VCaP (cell line): ENCODE results near the gene HDAC10.

Source experiments
- H3K27ac ChIP-seq: fragments of 450-650 bp; 2 replicates; pipeline ENCODE4 v1.5.1; 2017
- TF ChIP-seq, protein P1 (sequence below): fragments of 450-650 bp; conservative IDR thresholded peaks from 2 replicates; pipeline ENCODE4 v1.5.1; 2017; ENCODE audit warnings: mild to moderate bottlenecking, moderate library complexity

HDAC10 gene

DNA sequence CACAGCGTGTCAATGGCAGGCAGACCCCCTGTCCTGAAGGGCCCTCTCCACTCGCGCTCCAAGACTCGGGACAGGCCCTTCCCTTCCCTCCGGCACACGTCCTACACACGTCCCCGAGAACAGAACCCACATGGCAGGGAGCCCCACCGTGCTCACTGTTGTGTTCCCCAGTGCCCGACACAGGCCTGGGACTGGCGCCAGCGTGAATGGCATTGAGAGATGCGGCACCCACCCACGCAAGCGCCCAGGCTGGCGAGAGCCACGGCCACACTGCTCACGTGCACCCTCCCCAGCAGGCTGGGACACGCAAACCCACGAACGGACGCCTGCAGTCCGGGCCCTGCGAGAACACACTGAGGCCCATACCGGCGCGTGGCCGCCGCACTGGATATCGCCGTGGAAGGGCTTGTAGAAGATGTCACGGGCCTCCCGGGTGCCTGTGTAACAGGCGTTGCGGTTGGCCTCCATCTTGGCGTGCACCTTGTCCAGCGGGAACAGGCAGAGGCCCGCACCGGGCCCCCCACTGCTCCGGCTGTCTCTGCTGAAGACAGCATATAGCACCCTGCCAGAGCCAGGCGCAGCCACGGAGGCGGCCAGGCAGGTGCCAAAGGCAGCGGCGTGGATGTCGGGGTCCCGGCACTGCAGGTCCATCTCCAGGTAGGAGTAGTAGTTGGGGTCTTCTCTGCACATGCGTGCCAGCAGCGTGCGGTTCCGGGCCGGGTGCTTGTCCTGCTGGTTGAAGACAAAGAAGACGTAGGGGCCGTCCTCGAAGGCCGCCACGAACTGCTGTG is 38.3 kb upstream of the HDAC10 start:
- TF ChIP-seq, protein P1, sequence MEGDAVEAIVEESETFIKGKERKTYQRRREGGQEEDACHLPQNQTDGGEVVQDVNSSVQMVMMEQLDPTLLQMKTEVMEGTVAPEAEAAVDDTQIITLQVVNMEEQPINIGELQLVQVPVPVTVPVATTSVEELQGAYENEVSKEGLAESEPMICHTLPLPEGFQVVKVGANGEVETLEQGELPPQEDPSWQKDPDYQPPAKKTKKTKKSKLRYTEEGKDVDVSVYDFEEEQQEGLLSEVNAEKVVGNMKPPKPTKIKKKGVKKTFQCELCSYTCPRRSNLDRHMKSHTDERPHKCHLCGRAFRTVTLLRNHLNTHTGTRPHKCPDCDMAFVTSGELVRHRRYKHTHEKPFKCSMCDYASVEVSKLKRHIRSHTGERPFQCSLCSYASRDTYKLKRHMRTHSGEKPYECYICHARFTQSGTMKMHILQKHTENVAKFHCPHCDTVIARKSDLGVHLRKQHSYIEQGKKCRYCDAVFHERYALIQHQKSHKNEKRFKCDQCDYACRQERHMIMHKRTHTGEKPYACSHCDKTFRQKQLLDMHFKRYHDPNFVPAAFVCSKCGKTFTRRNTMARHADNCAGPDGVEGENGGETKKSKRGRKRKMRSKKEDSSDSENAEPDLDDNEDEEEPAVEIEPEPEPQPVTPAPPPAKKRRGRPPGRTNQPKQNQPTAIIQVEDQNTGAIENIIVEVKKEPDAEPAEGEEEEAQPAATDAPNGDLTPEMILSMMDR = no peak
- H3K27ac ChIP-seq = no peak overlapping the region

DNA sequence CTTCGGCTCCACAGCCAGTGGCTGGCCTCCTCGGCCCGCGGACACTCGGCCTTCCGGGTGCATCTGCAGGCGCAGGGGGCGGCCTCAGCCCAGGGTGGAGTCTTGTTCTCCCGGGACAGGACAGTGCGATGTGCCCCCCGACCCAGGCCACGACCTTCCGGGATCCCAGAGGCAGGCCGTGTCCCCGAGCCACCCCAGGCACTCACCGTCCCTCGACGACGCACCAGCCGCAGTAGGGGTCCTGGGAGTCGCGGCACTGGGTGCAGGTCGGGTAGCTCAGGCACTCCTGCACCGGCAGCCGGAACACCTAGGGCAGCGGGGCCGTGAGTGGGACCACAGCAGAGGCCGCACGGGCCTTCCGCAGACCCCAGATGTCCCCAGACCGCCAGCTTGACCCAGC is 36.7 kb upstream of the HDAC10 start:
- H3K27ac ChIP-seq = no peak overlapping the region
- TF ChIP-seq, protein P1 = no peak

DNA sequence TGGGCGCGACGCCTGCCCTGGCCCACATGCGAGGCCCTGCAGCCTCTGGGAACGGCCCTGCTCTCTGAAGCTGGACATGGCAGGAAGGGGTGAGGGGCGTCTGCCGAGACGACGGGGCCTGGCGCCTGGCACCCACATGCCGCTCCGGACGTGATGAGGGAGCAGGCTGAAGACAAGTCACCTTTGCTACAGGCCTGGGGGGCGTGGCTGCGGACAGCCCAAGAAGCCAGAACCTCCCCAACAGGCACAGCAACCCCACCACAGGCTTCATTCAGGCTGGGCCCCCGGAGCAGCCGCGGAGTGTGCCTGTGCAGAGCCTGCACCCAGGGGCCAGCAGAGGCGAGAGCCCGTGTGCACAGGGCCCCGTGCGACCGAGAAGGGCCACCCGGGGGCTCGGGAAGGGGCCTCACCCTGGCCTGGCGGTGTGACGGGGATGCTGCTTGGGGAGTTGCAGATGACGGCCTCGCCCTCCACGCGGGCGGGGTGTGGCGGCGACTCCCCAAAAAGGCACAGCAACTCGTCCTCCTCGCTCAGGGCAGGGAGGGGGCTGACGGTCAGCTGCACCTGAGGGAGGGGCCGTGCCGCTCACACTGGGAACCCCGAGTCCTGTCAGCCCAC is 35.7 kb upstream of the HDAC10 start:
- no peak overlapping the region for H3K27ac ChIP-seq
- TF ChIP-seq, protein P1 = no peak

DNA sequence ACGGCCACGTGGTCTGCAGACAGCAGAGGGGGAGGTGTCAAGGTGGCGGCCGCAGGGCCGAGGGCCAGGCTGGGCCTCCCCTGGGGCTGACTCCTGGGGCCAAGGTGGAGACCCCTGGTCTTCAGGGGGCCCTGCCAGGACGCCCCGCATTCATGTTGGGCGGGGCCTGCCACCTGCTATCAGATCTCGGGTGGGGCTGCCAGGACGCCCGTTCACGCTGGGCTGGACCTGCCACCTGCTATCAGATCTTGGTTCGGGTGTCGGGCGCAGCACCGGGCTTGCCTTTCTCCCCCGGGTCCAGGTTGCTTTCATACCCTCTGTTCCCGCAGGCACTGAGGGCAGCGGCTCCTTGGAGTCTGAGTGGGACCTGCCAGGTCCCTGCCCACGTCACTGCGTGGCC is 35.2 kb upstream of the HDAC10 start:
- TF ChIP-seq, protein P1 = no peak
- H3K27ac ChIP-seq = no peak overlapping the region

DNA sequence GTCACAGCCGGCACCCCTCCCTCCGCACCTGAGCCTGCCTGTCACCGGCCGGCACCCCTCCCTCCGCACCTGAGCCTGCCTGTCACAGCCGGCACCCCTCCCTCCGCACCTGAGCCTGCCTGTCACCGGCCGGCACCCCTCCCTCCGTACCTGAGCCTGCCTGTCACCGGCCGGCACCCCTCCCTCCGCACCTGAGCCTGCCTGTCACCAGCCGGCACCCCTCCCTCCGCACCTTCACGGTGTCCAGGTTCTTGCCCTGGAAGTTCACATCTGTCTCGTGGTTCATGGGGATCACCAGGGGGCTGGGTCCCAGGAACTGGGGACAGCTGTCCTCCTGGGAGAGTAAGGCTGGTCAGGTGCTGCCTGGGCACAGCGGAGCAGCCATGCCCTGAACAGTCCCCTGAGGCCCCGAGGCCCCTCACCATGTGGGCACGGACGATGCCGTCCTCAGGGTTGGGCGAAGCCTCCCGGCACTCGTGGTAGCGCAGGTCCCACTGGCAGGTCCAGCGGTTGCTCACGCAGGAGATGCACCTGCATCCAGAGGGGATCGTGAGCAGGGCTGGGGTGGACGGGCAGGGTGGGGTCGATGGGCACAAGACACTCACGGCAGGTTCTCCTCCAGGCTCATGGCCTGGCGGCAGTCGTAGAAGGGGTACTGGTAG is 34.6 kb upstream of the HDAC10 start:
- H3K27ac ChIP-seq = no peak overlapping the region
- TF ChIP-seq, protein P1 = no peak

DNA sequence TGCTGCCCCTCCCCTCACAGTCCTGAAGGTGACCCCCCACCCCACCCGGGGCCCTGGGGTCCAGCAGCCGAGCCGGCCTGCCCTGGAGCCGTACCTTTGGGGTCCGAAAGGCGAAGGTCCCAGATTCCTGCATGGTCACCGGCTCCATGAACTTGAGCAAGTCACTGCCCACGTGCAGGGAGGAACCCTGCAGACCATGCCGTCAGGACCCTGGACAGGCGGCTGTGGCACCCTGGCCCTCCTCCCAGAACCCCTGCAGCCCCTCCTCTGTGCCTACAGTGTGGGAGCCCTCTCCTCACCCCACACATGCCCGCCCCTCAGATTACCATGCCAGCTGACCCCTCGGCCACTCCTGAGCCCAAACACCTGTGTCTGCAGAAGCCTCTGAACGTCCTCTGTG is 33.4 kb upstream of the HDAC10 start:
- TF ChIP-seq, protein P1 = no peak
- no peak overlapping the region for H3K27ac ChIP-seq

DNA sequence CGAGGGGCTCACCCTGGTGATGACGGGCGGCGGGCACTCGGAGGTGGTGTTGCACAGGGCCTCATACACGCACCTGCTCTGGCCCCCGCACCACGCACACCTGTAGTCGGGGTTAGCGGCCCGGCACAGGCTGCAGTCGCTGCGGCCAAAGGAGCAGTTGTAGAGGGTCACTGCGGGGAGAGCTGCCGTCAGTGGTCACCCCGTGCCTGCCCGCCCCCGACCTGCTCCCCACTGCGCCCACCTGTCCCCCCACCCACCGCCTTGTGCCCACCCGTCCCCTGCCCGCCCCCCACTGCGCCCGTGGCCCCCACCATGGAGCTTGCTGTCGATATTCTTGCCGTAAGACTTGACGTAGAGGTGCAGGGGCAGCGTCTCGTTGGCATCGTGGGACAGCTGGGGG is 32.8 kb upstream of the HDAC10 start:
- no peak overlapping the region for H3K27ac ChIP-seq
- TF ChIP-seq, protein P1 = no peak
